ENCODE results near the gene KRT1.

KRT1 gene

GRCh38 chr12:52667509-52667908 lies 12.7 kb downstream of the KRT1 start:
- DNase-seq (ENCODE audit: low read depth in 1 of 2, low spot score in 1 of 2), result no peak
- Histone ChIP-seq H3K27me3 (ENCODE audit: insufficient read depth, poor library complexity, severe bottlenecking) (peaks cover 2% of the 10 kb centered on the region), H3K27ac (replicated peaks) (no peak overlapping the region), H3K4me3 (replicated peaks; ENCODE audit: insufficient read depth, low read length) (no peak overlapping the region)
- TF ChIP-seq SPI1 (IDR thresholded peaks at IDR 0.05; ENCODE audit: borderline replicate concordance, low read depth) (no peak), CTCF (IDR thresholded peaks at IDR 0.05; ENCODE audit: insufficient read depth, low read length) (no peak), GABPA (IDR thresholded peaks at IDR 0.05; ENCODE audit: low read depth) (no peak), POLR2AphosphoS5 (IDR thresholded peaks at IDR 0.05; ENCODE audit: low read depth) (no peak)

DNA sequence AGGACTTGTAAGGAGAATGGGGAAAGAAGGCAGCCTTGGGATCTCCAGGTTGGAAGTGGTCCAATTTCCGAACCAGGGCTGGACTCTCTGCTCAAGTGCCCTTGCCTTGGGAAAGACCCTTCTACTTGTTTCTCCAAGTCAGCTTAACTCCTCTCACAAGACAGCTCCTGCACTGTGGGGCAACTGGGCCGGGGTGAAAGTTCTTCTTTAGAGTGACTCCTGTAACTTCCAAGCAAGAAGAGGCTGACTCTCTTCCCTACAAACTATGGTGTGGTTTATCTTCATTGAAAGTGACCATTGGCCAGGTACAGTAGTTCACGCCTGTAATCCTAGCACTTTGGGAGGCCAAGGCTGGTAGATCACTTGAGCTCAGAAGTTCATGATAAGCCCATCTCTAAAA lies 13.7 kb downstream of the KRT1 start:
- Histone ChIP-seq H3K27me3 (ENCODE audit: insufficient read depth, poor library complexity, severe bottlenecking) (peaks cover 2% of the 10 kb centered on the region), H3K27ac (replicated peaks) (no peak overlapping the region), H3K4me3 (replicated peaks; ENCODE audit: insufficient read depth, low read length) (no peak overlapping the region)
- DNase-seq (ENCODE audit: low read depth in 1 of 2, low spot score in 1 of 2), result no peak
- no peak for TF ChIP-seq CTCF (IDR thresholded peaks at IDR 0.05; ENCODE audit: insufficient read depth, low read length)
- no peak for TF ChIP-seq POLR2AphosphoS5 (IDR thresholded peaks at IDR 0.05; ENCODE audit: low read depth)
- TF ChIP-seq SPI1 (IDR thresholded peaks at IDR 0.05; ENCODE audit: borderline replicate concordance, low read depth), result no peak
- no peak for TF ChIP-seq GABPA (IDR thresholded peaks at IDR 0.05; ENCODE audit: low read depth)

- Histone ChIP-seq H3K27me3 (ENCODE audit: insufficient read depth, poor library complexity, severe bottlenecking) (peaks cover 2% of the 10 kb centered on the region), H3K27ac (replicated peaks) (no peak overlapping the region), H3K4me3 (replicated peaks; ENCODE audit: insufficient read depth, low read length) (no peak overlapping the region)
- no peak for DNase-seq (ENCODE audit: low read depth in 1 of 2, low spot score in 1 of 2)
- TF ChIP-seq GABPA (IDR thresholded peaks at IDR 0.05; ENCODE audit: low read depth) (no peak), POLR2AphosphoS5 (IDR thresholded peaks at IDR 0.05; ENCODE audit: low read depth) (no peak), CTCF (IDR thresholded peaks at IDR 0.05; ENCODE audit: insufficient read depth, low read length) (no peak), REST (IDR thresholded peaks at IDR 0.05; ENCODE audit: insufficient replicate concordance, low read depth) (no peak), SPI1 (IDR thresholded peaks at IDR 0.05; ENCODE audit: borderline replicate concordance, low read depth) (no peak)
These were observed 16.8 kb downstream of the KRT1 start for GRCh38 chr12:52663420-52663819.

GRCh38 chr12:52662918-52663229 lies 17.3 kb downstream of the KRT1 start:
- Histone ChIP-seq H3K4me3 (replicated peaks; ENCODE audit: insufficient read depth, low read length) (no peak overlapping the region), H3K27me3 (ENCODE audit: insufficient read depth, poor library complexity, severe bottlenecking) (peaks cover 2% of the 10 kb centered on the region), H3K27ac (replicated peaks) (no peak overlapping the region)
- DNase-seq (ENCODE audit: low read depth in 1 of 2, low spot score in 1 of 2), result no peak
- TF ChIP-seq POLR2AphosphoS5 (IDR thresholded peaks at IDR 0.05; ENCODE audit: low read depth) (no peak), CTCF (IDR thresholded peaks at IDR 0.05; ENCODE audit: insufficient read depth, low read length) (no peak), SPI1 (IDR thresholded peaks at IDR 0.05; ENCODE audit: borderline replicate concordance, low read depth) (no peak), GABPA (IDR thresholded peaks at IDR 0.05; ENCODE audit: low read depth) (no peak), REST (IDR thresholded peaks at IDR 0.05; ENCODE audit: insufficient replicate concordance, low read depth) (no peak)

Data from HL-60 (cell line).